ENCODE results near the gene PACC1.

- TF ChIP-seq, protein P1, sequence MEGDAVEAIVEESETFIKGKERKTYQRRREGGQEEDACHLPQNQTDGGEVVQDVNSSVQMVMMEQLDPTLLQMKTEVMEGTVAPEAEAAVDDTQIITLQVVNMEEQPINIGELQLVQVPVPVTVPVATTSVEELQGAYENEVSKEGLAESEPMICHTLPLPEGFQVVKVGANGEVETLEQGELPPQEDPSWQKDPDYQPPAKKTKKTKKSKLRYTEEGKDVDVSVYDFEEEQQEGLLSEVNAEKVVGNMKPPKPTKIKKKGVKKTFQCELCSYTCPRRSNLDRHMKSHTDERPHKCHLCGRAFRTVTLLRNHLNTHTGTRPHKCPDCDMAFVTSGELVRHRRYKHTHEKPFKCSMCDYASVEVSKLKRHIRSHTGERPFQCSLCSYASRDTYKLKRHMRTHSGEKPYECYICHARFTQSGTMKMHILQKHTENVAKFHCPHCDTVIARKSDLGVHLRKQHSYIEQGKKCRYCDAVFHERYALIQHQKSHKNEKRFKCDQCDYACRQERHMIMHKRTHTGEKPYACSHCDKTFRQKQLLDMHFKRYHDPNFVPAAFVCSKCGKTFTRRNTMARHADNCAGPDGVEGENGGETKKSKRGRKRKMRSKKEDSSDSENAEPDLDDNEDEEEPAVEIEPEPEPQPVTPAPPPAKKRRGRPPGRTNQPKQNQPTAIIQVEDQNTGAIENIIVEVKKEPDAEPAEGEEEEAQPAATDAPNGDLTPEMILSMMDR (IDR thresholded peaks at IDR 0.05), result no peak
- TF ChIP-seq EP300 (IDR thresholded peaks at IDR 0.05) (no peak), POLR2A (IDR thresholded peaks at IDR 0.05; ENCODE audit: low read depth) (no peak)
Measured at GRCh38 chr1:212375986-212376385, 38.7 kb downstream of the PACC1 start.
